Measurements from ENCODE around the gene PLIN5.

The PLIN5 gene

GRCh38 chr19:4506449-4507149 lies 28.4 kb downstream of the PLIN5 start:
- FAIRE-seq (no peak), DNase-seq (ENCODE audit: low spot score) (peak; percentile 40)

DNA sequence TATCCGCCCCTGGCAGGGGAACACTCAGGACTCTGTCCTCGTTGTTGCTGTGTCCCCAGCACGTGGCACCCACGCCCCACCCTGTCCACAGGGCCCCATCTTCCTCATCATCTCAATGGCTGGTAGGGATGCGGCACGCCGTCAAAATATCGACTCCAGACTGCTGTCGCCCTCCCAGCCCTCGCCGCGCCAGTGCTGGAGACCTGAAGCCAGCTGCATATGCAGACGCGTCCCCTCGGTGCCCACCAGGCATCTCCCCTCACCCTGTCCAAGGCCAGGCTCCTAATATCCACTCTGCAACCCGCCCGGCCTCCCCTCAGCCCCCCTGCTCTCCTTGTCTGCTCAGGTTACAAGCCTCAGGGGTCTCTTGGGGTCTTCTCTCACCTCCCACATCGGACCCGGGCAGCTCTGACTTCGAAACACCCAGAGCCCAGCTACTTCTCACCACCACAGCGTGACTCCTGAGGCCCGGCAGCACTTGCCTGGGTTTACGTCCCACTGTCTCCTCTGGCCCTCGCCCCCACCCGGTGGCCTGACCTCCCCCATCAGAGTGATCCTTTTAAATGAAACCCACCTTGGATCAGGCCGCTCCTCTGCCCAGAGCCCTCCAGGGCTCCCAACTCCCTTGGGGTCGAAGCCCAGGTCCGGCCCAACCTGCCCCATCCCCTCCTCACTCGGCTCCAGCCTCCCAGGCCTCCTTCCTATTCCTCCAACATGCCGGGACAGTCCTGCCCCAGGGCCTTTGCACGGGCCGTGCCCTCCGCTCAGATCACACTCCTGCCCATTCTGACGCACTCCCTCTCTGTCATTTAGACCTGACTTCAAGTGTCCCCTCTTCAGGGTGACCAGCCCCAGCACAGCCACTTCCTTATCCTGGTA lies 29.2 kb downstream of the PLIN5 start:
- FAIRE-seq (no peak), DNase-seq (ENCODE audit: low spot score) (no peak)

GRCh38 chr19:4504891-4505569 lies 30.0 kb downstream of the PLIN5 start:
- FAIRE-seq (no peak), DNase-seq (ENCODE audit: low spot score) (no peak)

GRCh38 chr19:4504297-4504701 lies 30.7 kb downstream of the PLIN5 start:
- FAIRE-seq, result no peak

GRCh38 chr19:4503825-4504170 lies 31.2 kb downstream of the PLIN5 start:
- DNase-seq (ENCODE audit: low spot score) (no peak), FAIRE-seq (no peak)

More at GRCh38 chr19:4504297-4504701, 30.7 kb downstream of the PLIN5 start:
- DNase-seq (ENCODE audit: low spot score), result no peak

DNA sequence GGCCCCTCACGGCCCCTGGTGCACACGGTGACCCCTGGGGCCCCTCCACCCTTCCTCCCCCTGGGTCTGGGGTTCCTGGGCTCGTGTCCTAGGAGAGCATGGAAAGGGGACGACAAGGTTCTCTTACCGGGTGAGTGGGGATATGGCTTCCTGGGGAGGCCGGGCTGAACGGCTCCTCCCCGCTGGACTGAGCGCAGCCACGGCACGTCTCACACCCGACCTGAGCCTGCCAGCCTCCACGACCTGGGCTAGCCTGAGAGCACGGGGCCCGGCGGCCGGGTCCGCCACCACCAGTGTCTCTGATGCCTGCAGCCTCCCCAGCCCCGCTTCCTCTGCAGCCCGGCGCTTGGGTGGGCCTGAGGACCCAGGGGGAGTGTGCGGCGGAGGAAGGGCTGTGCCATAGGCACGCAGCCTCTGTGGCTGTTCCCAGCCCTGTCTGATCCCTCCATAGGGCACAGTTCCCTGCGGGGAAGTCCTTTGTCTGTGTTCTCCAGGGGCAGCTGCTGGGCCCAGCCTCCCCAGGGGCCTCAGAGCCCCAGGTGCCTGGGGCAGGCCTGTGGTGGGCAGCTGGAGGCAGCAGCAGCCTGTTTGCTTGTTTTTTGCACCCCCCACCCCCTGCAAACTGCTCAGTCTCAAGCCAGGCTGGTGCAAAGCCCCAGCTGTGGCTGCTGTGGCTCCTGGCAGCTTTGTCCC lies 31.7 kb downstream of the PLIN5 start:
- FAIRE-seq, result no peak

DNA sequence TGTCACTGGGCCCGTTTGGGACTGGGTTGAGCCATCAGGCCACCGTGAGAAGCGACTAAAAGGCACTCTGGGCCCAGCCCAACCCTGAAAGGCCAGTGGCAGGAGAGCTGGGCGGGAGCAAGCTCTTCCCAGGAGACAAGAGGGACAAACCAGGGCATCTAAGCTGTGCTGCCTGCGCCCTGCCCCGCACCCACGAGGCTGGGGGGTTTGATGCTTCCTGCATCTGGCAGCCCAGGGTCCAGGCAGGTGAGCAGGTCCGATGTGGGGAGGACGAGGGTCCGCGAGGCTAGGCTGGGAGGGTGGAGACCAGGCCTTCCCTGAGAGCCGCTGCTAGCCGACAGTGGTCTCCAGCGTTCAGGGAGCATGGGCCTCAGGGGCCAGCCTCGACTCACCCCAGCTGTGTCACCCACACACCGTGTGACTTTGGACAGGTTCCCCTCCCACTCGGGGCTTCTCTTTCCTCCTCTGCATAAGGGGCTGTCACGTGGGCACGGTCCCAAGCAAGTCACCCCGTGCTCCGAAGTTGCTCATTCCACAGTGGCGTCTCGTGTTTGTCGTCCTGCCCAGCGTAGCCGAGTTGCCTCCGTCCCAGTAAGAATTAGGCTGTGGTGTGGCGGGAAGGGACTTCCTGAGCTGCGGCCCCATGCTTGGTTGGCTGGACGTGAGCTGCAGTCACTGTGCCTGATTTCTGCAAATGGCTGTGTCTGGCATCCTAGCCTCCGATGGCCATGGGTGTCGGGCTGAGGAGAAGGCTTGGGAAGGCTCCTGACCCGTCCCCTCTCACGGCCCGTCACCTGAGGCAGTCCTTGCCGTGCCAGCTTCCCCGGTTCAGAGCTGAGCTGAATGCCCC lies 32.5 kb downstream of the PLIN5 start:
- FAIRE-seq (no peak), DNase-seq (ENCODE audit: low spot score) (no peak)

More for the DNA sequence above, 31.7 kb downstream of the PLIN5 start:
- no peak for DNase-seq (ENCODE audit: low spot score)

DNA sequence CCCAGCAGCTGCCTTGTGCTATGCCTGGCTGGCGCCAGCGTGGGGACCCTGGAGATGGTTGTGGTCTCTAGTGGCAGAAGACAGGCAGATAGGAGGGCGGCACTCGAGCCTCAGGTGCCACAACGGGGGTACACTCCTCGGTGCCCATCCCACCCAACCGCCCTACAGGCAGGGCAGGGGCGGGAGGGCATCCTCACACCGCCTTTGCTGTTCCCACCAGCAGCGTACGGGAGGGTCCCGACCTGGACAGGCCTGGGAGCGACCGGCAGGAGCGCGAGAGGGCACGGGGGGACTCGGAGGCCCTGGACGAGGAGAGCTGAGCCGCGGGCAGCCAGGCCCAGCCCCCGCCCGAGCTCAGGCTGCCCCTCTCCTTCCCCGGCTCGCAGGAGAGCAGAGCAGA lies 33.3 kb downstream of the PLIN5 start:
- FAIRE-seq (no peak), DNase-seq (ENCODE audit: low spot score) (no peak)

GRCh38 chr19:4500841-4501591 lies 34.0 kb downstream of the PLIN5 start:
- DNase-seq (ENCODE audit: low spot score), result no peak
- no peak for FAIRE-seq

DNA sequence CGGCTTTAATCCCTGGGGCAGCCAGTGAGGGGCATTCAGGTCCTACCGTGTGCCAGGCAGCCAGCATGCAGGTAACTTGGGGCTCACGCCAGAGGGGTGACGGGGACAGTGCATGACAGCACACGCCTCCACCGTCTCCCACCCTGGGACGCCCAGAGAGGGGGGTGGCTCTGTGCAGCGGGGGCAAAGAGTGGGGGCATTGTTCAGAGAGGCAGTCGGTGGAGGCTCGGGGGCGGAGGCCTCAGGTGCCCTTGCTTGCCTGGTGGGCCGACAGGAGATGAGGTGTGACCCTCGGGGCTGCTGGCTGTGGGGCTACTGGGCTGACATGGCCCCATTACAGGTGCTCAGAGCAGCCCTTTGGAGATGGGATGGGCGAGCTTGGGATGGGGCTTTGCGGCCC lies 35.2 kb downstream of the PLIN5 start:
- FAIRE-seq (no peak), DNase-seq (ENCODE audit: low spot score) (no peak)

DNA sequence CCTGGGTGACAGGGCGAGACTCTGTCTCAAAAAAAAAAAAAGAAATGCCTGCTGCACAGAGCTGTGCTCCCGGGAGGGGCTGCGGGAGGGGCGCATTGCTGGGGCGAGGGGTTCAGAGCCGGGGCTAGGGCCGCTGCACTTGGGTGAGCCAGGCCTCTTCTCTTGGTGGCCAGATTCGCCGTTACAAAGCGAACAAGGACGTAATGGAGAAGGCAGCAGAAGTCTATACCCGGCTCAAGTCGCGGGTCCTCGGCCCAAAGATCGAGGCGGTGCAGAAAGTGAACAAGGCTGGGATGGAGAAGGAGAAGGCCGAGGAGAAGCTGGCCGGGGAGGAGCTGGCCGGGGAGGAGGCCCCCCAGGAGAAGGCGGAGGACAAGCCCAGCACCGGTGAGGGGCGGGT lies 35.7 kb downstream of the PLIN5 start:
- DNase-seq (ENCODE audit: low spot score) (no peak), FAIRE-seq (no peak)

DNA sequence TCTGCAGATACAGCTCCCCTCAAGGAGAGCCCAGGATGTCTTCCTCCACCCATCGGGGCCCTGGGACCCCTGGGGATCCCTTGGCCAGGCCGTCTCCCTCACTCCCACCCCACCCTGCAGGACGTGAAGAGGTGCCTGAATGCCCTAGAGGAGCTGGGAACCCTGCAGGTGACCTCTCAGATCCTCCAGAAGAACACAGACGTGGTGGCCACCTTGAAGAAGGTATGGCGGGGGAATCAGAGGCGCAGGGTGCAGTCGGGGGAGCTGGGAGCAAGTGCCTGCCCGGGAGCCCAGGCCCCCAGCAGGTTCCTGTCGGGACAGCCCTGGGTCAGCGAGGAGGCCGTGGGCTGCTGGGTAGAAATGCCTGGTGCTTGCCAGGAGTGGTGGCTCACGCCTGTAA lies 36.3 kb downstream of the PLIN5 start:
- FAIRE-seq (no peak), DNase-seq (ENCODE audit: low spot score) (no peak)

DNA sequence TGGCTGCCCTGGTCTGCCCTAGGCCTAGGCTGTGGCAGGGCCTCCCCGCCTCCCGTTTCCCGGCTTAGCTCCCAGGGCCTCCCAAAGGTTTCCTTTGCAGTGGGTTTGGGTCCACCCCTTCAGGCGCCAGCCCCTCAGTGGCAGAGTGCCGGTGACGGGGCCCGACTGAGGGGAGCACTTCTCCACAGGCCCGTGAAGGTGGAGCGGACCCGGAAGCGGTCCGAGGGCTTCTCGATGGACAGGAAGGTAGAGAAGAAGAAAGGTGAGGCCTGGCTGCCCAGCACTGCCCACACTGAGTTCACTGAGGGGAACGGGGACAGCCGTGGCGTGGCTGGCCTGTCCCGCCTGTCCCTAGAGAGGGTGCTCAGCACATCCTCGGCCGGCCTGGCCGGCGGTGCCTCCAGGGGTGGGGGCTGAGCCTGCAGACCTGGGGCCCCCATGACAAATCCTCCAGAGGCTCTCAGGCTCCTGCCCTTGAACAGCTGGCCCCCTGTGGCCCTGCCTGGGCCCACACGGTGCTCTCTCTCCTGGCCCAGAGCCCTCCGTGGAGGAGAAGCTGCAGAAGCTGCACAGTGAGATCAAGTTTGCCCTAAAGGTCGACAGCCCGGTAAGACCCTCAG lies 37.1 kb downstream of the PLIN5 start:
- FAIRE-seq, result no peak
- no peak for DNase-seq (ENCODE audit: low spot score)

DNA sequence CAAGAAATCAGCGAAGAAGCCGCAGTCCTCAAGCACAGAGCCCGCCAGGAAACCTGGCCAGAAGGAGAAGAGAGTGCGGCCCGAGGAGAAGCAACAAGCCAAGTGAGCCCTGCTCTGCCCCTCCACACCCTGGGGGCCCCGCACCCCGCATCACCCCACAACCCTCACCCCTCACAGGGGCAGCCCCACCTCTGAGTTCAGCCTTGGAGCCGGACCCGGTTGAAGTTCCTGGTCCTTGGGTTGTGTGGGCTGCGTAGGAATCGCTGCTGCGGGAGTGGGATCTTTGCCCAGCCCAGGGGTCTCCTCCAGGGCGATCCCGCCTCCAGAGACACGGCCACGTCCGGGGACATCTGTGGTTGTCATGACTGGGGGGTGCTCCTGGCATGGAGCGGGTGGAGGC lies 38.7 kb downstream of the PLIN5 start:
- DNase-seq (ENCODE audit: low spot score), result no peak
- FAIRE-seq, result no peak

DNA sequence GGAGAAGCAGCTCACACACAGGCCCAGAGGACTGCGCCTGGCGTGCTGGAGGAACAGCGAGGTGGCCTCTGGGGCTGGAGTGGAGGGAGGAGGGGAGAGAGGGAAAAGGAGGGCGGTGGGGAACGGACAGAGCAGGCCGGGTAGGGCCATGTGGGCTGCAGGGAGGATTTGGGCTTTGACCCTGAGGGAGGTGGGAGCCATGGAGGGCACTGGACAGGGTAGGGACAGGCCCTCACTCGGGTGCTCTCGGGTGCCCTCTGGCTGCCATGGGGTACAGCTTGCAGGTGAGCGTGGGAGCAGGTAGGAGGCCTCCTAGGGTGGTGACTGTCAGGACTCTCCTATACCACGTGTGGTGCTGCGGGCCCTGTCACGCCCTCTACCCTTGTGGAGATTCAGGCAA lies 39.6 kb downstream of the PLIN5 start:
- FAIRE-seq, result no peak

DNA sequence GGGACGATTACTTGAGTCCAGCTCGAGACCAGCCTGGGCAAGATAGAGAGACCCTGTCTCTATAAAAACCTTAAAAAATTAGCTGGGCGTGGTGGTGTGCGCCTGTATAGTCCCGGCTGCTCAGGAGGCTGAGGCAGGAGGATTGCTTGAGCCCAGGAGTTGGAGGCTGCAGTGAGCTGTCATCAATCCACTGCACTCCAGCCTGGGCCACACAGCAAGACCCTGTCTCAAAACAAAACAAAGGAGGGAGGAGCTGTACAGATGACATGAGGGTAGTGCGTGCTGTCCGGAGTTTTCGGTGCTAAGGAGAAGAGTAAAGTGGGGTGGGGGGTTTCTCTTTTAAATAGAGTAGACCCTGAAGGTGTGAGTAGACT lies 40.3 kb downstream of the PLIN5 start:
- no peak for FAIRE-seq
- no peak for DNase-seq (ENCODE audit: low spot score)

More for the DNA sequence above, 39.6 kb downstream of the PLIN5 start:
- DNase-seq (ENCODE audit: low spot score), result no peak

DNA sequence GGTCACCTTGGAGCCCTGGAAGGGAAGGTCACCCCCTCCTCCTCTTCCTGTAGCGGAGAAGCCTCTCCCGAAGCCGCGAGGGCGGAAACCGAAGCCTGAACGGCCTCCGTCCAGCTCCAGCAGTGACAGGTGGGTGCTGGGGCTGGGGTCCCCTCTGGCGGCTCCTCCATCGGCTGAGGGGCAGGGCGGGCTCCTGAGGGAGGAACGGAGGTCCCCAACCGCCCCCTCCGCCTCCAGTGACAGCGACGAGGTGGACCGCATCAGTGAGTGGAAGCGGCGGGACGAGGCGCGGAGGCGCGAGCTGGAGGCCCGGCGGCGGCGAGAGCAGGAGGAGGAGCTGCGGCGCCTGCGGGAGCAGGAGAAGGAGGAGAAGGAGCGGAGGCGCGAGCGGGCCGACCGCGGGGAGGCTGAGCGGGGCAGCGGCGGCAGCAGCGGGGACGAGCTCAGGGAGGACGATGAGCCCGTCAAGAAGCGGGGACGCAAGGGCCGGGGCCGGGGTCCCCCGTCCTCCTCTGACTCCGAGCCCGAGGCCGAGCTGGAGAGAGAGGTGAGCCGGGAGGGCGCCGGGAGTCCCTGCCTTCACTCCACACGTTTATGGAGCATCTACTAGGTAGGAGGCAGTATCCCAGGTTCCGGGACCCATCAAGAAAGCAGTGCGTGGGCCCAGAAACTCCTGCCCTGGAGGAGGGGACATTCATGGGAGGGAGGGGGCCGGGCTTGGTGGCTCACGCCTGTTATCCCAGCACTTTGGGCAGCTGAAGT lies 40.9 kb downstream of the PLIN5 start:
- FAIRE-seq (no peak), DNase-seq (ENCODE audit: low spot score) (no peak)

- DNase-seq (ENCODE audit: low spot score) (no peak), FAIRE-seq (no peak)
These were observed 41.7 kb downstream of the PLIN5 start for GRCh38 chr19:4493104-4493928.

Data from urothelium cell line (cell line).